ENCODE data around the gene CPNE5. TPM values are rescaled to one million over a fixed set of nuclear protein-coding genes. Genes with fewer than 3 reads are reported as not detected.
A peak's percentile ranks its signal among the peaks of the same experiment; 100 is the strongest.

The CPNE5 gene
- total RNA-seq, 1 donor from 2014 or later: 2.9 TPM

DNA sequence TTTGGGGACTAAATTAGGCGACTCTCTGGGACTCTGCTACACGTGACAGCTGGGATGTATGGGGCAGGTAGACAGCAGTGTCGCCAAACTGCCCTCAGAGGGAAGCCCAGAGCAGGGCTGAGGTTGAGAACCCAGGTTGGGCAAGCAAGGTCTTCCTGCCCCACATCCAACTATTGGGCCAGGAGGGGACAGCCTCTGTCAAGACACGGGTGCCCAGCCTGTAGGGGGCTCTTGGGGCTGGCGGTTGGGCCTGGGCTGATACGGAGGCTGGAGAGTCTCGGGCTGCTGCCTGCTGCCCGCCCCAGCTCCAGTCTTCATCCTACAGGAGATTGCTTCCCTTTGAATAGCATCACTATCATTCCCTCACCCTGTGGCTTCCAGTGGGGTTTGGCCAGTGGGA, 33.3 kb downstream of the CPNE5 start:
- Mint-ChIP-seq H3K36me3 (ENCODE audit: unreplicated experiment) (no peaks in the 10 kb centered on the region), H3K9me3 (ENCODE audit: unreplicated experiment) (peaks cover 6% of the 10 kb centered on the region), H3K27ac (ENCODE audit: unreplicated experiment) (no peak overlapping the region), H3K4me3 (ENCODE audit: unreplicated experiment) (no peak overlapping the region), H3K27me3 (ENCODE audit: unreplicated experiment) (peaks cover 4% of the 10 kb centered on the region), H3K4me1 (ENCODE audit: low read depth, unreplicated experiment) (peaks cover 33% of the 10 kb centered on the region)
- DNase-seq: no peak
- TF ChIP-seq, protein P1, sequence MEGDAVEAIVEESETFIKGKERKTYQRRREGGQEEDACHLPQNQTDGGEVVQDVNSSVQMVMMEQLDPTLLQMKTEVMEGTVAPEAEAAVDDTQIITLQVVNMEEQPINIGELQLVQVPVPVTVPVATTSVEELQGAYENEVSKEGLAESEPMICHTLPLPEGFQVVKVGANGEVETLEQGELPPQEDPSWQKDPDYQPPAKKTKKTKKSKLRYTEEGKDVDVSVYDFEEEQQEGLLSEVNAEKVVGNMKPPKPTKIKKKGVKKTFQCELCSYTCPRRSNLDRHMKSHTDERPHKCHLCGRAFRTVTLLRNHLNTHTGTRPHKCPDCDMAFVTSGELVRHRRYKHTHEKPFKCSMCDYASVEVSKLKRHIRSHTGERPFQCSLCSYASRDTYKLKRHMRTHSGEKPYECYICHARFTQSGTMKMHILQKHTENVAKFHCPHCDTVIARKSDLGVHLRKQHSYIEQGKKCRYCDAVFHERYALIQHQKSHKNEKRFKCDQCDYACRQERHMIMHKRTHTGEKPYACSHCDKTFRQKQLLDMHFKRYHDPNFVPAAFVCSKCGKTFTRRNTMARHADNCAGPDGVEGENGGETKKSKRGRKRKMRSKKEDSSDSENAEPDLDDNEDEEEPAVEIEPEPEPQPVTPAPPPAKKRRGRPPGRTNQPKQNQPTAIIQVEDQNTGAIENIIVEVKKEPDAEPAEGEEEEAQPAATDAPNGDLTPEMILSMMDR (IDR thresholded peaks at IDR 0.05; ENCODE audit: partially characterized antibody, unreplicated experiment): no peak

DNA sequence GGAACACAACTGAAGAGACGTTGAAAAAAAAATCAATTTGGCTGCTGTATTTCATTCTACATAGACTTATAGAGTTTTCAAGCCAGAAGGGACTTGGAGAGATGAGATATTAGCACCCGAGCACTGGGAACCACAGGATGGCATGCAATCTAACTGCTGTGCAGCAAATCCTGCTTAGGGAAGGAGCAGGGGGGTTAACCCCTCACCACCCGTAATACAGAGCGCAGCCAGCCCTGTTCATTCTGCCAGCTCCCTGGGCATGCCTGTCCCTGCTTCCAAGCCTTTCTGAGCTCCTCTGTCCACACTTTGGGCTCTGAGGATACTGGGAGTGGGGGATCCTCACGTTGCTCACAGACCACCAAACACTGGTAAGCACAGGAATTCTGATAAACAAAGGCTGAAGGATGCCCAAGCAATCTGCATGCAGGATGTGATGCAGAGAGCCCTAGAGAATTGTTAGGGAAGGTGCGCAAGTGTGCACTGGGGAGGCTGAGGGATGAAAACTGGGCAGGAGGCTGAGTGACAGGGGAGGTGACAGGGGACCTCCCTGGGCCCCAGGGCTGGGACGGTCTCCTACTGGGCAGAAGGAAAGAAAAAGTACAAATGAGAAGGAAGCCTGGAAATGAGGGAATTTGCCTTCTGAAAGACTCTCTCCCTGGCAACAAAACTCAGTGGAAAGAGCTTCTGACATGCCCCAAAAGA, 34.0 kb downstream of the CPNE5 start:
- Mint-ChIP-seq H3K4me3 (ENCODE audit: unreplicated experiment) (peak overlapping the region; percentile 84), H3K36me3 (ENCODE audit: unreplicated experiment) (no peaks in the 10 kb centered on the region), H3K9me3 (ENCODE audit: unreplicated experiment) (peaks cover 6% of the 10 kb centered on the region), H3K27ac (ENCODE audit: unreplicated experiment) (peak overlapping the region; percentile 83), H3K4me1 (ENCODE audit: low read depth, unreplicated experiment) (peaks cover 34% of the 10 kb centered on the region), H3K27me3 (ENCODE audit: unreplicated experiment) (peaks cover 4% of the 10 kb centered on the region)
- DNase-seq: no peak
- TF ChIP-seq, protein P1 (IDR thresholded peaks at IDR 0.05; ENCODE audit: partially characterized antibody, unreplicated experiment): no peak

DNA sequence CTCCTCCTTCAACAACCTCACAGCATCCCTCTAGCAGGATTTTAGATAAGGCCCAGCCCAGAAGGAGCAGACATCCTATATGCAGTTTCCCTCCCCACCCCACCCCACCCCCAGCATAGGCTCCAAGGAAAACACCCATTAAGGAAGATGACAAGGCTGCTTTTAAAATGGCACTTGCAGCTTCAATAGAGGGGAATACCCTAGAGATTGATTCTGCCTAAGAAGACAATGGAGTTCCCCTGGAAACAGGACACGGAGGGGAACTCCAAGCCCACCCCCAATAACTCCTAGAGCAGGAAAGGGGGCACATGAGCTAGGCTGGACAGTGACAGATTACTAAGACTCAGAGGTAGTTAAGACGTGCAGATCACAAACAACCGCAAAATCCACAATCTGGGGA, 34.7 kb downstream of the CPNE5 start:
- TF ChIP-seq, protein P1 (IDR thresholded peaks at IDR 0.05; ENCODE audit: partially characterized antibody, unreplicated experiment): no peak
- peaks cover 28% of the 10 kb centered on the region for H3K4me1 Mint-ChIP-seq (ENCODE audit: low read depth, unreplicated experiment)
- H3K27me3 Mint-ChIP-seq (ENCODE audit: unreplicated experiment): peaks cover 4% of the 10 kb centered on the region
- H3K9me3 Mint-ChIP-seq (ENCODE audit: unreplicated experiment): peaks cover 5% of the 10 kb centered on the region
- peak overlapping the region; percentile 83 for H3K27ac Mint-ChIP-seq (ENCODE audit: unreplicated experiment)
- H3K4me3 Mint-ChIP-seq (ENCODE audit: unreplicated experiment): peak overlapping the region; percentile 84
- no peak for DNase-seq
- no peaks in the 10 kb centered on the region for H3K36me3 Mint-ChIP-seq (ENCODE audit: unreplicated experiment)

DNA sequence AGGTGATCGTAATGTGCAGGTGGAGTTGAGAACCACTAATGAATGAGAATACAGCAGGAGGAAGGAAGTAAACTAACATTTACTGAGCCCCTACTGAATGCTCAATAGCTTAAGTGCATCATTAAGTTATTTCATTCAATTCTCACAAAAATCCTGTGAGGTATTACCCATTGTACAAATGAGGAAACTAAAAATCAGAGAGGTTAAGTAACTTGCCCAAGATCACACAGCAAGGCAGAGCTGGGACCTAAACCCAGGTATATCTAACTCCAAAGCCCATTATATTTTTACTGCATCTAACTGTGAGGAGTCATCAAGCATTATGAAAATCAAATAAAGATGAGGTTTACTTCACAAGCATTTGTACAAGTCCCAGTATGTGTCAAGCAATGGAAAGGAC, 35.3 kb downstream of the CPNE5 start:
- TF ChIP-seq, protein P1 (IDR thresholded peaks at IDR 0.05; ENCODE audit: partially characterized antibody, unreplicated experiment): no peak
- peaks cover 5% of the 10 kb centered on the region for H3K9me3 Mint-ChIP-seq (ENCODE audit: unreplicated experiment)
- peaks cover 2% of the 10 kb centered on the region for H3K27me3 Mint-ChIP-seq (ENCODE audit: unreplicated experiment)
- no peaks in the 10 kb centered on the region for H3K36me3 Mint-ChIP-seq (ENCODE audit: unreplicated experiment)
- DNase-seq: no peak
- peak overlapping the region; percentile 63 for H3K27ac Mint-ChIP-seq (ENCODE audit: unreplicated experiment)
- no peak overlapping the region for H3K4me3 Mint-ChIP-seq (ENCODE audit: unreplicated experiment)
- peaks cover 28% of the 10 kb centered on the region for H3K4me1 Mint-ChIP-seq (ENCODE audit: low read depth, unreplicated experiment)

DNA sequence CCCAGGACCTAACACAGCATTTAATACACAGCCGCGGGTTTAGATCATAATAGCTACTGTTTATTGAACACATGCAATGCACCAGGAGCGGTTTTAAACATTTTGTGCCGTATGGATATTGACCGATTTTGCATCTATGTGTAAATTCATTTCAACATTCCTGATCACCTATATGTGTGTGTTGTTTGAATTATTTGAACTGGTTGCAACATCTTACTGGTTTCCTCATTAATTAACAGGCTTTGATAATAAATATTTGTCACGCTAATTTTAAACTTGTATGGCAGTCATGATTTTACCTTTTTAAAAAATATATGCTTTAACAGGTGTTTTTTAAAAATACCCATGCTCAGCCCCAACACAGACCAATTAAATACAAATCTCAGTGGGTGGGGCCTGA, 35.8 kb downstream of the CPNE5 start:
- Mint-ChIP-seq H3K36me3 (ENCODE audit: unreplicated experiment) (no peaks in the 10 kb centered on the region), H3K4me1 (ENCODE audit: low read depth, unreplicated experiment) (peaks cover 28% of the 10 kb centered on the region), H3K27ac (ENCODE audit: unreplicated experiment) (no peak overlapping the region), H3K4me3 (ENCODE audit: unreplicated experiment) (no peak overlapping the region), H3K9me3 (ENCODE audit: unreplicated experiment) (peaks cover 5% of the 10 kb centered on the region), H3K27me3 (ENCODE audit: unreplicated experiment) (peaks cover 2% of the 10 kb centered on the region)
- DNase-seq: no peak
- TF ChIP-seq, protein P1 (IDR thresholded peaks at IDR 0.05; ENCODE audit: partially characterized antibody, unreplicated experiment): no peak

Measured in glutamatergic neuron (in vitro differentiated cells).